Stimulated activated CD4-positive, alpha-beta T cell treated with anti-CD3 and anti-CD28 coated beads, Interleukin-1b, Interleukin-23, amount 100 ng/mL, for 24 hours (primary cell): ENCODE data around the gene KRABD2.
A peak's percentile ranks its signal among the peaks of the same experiment; 100 is the strongest.
"Not testable (repeated sequence)": the region's sequence is repeated elsewhere in the genome, so short reads cannot be mapped to it uniquely, and the experiment has no call there.

Experiments
- DNase-seq, 4 experiments: peaks; one replicate each; pipeline ENCODE4 v3.0.0-alpha.2; 2020; ENCODE audit warnings: low read depth in 4 of 4, low spot score in 1 of 4

The KRABD2 gene

DNA sequence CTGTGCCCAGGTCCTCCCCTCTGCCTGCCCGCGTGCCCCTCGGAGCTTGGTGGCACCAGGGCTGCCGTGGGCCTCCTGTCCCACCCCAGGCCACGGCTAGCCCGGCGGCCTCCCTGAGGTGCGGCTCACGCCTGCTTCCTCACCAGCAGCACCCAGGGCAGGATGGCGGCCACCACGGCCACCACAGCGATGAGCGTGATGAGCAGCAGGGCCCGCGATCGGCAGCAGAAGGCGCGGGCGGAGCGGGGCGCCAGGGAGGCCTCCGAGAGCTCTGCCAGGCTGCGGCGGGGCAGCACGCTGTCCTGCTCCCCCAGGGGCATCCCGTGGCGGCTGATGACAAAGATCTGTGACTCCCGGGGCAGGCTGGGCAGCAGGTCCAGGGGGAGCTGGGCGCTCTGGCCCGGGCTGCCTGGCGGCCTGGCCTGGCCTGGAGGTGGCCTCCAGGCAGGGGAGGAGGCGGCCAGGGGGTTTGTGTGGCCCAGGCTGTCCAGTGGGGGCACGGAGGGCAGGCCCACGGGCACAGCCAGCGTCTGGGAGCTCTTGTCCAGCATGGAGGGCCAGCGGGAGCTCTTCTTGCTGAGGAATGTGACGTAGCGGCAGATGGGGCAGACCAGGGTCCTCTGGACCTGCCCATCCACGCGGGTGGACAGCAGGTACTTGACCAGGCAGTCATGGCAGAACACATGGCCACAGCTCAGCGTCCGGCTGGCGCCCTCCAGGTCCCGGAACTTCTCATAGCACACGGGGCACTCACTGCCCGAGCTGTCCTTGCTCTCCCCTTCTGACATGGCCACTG is 16.4 kb upstream of the KRABD2 start:
- no peak for DNase-seq

DNA sequence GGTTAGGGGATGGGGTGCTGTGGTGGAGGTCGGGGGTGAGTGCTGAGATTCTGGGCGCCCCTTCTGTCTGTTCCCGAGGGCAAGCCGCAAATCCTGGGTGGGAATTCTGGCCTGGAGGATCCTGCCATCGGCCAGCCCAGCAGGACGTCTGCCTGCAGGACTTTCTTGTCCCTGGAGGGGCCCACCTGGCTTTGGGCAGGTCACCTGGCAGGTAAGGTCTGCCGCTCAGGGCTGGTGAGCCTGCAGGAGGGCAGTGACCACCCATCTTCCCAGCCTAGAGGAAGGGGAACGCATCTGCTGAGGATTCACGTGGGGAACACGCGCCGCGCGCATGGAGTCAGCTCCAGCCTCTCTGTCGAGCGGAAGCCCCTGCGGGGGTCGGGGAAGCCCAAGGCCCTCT is 15.8 kb upstream of the KRABD2 start:
- no peak for DNase-seq

DNA sequence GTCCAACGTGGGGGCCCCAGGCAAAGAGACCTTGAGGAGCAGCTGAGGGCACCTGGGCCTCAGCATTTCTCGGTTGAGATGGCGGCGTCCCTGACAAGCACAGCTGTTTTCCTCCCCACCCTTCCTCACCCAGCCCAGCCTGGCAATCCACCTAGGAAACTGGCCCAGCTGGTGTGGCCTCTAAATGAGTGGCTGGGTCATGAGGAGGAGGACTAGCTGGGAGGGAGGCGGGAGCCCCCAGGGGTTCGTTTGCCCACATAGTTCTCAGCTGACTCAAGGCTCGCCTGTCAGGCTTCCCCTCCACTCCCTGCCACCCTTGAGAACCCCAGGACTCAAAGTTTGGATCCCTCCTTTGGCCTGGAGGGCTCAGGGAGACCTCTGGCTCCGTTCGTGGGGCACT is 15.2 kb upstream of the KRABD2 start:
- DNase-seq = no peak

DNA sequence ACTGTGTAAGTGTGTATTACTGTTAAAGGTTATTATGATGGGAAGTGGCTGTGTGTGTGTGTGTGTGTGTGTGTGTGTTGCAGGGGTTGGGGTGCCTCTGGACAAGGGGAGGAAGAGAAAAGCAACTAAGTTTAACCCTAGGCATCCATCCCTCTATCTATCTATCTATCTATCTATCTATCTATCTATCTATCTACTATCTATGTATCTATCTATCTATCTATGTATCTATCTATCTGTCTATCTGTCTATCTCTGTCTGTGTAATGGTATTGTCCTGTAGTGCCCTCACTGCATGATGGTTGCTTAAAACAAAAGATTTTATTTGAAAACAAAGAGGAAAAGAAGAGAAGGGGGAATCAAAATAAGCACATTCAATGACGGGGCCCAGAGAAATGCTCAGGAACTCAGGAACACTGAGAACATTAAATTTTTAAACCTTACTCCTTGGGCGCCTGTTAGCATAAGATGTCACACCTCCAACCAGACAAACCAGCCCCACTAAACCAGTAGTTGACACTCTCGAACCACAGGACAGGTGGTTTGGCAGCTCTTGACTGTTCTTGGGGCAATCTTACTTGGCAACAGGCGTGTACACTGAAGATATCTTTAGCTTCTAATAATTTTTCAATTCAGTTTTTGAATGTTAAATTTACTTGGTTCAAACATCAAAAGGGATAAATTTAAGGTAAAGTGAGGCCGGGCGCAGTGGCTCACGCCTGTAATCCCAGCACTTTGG is 11.6 kb upstream of the KRABD2 start:
- DNase-seq = no peak

DNA sequence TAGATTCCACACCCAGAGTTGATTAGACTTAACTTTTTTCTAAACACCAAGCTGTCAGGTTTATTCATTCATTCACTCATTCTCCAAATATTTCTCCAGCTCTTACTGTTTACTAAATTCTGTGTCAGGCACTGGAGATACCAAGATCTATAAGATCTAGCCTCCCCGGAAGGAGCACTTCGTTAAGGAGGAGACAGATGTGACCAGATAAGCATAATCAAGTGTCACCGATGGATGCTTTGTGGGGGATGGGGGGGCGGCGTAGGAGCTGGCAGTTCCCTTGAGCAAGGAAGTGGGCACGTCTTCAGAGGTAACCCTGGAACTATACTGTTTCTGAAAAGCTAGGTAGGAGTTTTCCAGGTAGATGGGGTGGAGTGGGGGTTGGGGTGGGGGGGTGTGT is 10.3 kb upstream of the KRABD2 start:
- no peak for DNase-seq

DNA sequence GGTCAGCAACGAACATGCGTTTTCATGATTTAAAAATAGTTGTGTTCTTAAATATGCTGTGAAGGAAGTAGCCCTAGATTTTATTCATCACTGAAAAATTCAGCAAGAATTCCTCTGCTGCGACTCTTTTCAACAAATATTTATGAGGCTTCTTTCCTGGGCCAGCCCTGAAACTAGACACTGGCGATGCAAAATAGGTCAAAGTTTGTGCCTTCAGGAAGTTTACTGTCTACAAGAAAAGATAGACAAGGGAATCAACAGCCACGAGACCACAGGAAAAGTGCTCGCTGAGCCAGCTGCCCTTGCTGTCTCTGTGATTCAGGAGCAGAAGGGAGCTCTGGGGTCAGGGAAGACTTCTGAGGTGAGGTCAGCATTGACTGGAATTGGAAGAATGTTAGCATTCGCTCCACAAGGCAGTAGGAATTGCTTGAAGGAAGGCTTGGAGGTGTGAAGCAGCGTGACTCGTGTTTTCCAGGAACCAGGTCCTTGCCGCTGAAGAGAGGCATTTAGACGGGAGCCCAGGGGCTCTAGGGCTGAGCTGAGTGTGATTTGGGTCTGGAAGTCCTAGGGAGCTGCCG is 8.4 kb upstream of the KRABD2 start:
- DNase-seq = no peak

DNA sequence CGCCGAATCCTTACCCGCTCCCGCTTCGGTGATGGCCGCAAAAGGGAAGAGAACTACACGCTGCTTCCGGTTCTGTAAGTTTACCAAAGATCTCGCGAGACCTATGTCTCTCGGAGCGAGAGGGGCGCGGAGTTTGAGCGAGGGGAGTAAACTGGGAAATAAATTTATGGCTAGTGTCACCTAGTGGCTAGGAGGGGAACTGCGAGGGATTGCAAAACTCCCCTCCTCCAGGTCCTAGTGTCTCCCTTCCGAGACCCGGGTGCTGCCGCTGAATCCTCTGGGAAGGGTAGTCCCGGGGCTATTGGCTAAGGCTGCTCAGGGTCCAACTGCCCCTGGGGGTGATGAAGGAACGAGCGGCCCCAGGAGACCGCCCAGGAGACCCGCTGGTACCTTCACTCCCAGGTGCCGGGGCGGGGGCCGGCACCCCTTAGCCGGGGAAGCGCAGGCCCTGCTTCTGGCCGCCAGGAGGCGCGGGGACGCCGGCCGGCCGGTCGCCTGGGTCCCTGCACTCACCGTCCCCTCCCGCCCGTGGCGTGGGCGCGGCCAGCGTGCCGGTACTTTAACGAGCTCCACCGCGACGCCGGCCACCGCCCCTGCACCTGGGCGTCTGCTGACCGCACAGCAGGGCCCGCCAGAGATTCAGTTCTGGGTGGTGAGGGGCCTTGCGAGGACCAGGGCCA is 6.8 kb upstream of the KRABD2 start, which contains the start of gene RPL26:
Gene RPL26 (minus strand): TSS at position 51 of the 680 bp plus-strand sequence. CDS start 883 bp downstream, outside the sequence.
- DNase-seq = peak; percentile 81 to 88 (median 86)

DNA sequence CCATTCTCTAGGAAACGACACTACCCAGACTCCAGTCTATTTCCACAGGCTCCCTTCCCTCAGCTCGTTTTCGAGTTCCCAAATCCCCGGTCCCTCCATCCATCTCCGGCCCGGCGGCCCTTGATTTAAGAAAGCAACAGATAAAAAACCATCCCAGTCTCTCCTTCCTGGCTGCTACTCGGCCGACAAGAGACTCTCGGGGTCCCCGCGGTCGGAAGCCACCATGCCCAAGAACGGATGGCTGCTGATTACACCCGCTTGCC is 6.3 kb upstream of the KRABD2 start:
- DNase-seq = no peak

DNA sequence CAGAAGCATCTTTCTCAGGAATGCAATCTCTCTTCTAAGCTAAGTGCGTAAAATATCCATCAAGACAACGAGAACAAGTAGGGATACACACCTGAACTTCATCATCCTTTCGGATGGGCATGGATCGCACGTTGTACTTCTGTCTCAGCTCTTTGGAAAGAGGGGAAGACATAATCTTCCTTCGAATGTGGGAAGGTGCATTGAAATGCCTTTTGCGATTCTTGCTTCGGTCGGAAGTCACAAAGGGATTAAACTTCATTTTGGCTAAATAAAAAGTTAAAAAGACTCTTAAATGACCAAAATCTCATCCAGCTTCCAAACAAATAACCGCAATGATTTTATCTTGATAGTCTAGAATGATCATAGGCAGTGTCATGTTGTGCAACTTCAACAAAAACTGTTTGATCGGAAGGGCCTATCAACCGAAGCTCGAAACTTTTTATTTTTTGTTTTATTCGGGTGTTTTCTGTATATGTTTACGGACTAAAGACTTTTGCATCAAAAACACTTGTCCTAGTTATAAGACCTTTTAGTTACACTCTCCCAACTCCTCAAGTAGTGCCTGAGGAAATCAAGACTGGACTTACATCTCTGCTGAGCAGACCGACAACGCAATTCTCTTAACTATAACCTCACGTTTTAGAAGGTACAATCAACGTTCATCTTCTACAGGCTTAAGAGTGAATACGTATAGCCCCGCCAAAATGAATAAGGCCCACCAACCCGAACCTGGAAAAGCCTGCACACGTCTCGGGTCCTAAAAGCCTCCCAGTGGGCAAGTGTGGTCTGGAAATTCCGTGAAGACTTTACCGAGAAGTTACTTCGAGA is 5.8 kb upstream of the KRABD2 start:
- no peak for DNase-seq

DNA sequence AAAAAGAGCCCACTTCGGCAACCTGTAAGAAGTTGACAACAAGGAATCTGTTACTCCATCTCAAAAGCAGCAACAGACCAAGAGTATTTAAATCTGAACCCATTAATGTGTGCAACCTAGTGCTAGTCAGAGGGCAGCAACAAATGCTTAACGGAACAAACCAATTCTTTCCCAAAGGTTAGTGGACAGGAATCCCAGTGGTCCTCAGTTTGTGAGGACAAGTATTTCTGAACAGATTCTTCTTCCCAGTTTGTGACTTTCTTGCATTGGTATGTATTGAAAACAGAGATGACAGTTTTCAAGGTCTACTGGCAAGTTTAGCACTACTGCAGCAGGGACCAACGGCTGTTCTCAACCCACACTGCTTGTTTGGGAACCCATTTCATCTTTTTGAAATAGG is 3.5 kb upstream of the KRABD2 start:
- DNase-seq = no peak

DNA sequence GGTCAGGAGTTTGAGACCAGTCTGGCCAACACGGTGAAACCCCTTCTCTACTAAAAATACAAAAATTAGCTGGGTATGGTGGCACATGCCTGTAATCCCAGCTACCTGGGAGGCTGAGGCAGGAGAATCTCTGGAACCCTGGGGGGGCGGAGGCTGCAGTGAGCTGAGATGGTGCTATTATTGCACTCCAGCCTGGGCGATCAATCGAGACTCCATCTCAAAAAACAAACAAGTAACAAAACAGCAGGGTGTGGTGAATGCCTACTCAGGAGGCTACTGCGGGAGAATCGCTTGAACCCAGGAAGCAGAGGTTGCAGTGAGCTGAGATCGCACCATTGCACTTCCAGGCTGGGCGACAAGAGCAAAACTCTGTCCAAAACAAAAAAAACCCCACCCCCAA is 1.6 kb upstream of the KRABD2 start:
- DNase-seq = not testable (repeated sequence)

DNA sequence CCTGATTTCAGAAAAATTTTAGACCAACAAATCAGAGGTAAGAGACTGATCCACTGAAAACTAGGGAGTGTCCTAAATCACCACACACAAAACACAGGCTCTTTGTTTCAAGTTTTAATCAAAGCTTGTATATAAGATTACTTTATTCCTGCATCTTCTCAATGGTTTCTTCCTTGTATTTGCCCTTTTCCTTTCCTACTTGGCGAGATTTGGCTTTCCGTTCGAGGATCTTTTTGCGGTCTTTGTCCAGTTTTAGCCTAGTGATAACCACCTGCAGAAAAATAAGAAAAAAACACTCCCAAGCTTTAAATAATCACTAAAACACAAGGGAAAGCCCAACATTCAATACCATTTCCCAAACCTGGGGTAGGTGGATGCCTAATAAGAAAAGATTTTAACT is 918 bp upstream of the KRABD2 start:
- DNase-seq = no peak

DNA sequence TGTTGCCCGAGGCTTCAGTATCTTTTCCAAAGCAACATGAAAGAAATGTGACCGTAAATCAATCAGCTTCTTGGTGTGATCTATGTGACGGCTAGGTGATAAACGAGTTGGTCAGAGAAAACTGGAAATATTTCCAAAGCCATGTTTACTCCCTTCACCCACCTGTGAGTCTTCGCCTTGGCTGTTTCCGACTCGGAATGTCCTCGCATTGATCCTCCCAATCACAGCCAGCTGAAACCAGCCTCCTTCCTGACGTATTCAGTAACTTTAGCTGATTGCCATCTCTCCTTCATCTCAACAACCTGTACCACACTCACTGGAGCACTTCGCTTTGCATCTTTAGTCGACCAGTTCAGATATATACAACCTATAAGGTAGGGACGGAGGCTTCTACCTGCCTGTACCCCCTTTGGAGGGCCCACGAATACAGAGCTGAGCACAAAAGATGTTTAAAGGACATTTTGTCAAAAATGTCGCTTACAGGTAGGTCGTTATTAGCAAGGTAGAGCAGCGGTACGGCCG is 705 bp downstream of the KRABD2 start:
- DNase-seq = no peak

DNA sequence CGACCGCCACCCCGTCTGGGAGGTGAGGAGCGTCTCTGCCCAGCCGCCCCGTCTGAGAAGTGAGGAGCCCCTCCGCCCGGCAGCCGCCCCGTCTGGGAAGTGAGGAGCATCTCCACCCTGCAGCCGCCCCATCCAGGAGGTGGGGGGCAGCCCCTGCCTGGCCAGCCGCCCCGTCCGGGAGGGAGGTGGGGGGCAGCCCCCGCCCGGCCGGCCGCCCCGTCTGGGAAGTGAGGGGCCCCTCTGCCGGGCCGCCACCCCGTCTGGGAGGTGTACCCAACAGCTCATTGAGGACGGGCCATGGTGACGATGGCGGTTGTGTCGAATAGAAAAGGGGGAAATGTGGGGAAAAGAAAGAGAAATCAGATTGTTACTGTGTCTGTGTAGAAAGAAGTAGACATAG is 2.6 kb downstream of the KRABD2 start:
- DNase-seq = not testable (repeated sequence)

DNA sequence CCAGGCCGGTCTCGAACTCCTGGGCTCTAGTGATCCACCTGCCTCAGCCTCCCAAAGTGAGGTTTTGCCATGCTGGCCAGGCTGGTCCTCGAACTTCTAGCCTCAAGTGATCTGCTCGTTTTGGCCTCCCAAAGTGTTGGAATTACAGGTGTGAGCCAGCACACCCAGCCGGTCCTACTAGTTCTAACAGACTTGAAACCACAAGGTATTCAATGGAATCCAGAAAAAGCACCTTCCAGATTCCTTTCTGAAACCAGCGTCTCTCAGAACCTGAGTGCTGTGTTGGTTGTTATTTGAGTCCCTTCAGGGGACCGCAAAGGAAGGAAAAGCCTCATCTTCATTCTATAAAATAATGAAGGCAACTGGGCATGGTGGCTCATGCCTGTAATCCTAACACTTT is 4.1 kb downstream of the KRABD2 start:
- no peak for DNase-seq

DNA sequence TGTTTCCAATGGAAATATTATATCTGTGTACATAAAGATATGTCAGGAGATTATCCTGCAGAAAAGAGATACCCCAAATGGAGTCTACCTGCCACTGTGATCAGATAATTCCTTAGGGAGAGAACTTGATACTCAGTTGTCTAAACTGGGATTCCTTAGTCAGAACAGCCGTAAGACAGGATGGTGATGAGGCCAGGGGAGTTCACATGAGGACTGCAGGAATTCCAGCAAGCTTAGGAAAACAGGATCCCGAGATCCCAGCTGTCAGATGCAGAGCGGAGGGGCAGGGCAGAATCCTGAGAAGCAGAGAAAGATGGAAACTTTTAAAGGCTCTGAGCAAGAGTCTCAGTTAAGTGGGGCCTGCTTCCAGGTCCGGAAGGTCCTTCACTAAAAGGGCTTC is 4.7 kb downstream of the KRABD2 start:
- no peak for DNase-seq

DNA sequence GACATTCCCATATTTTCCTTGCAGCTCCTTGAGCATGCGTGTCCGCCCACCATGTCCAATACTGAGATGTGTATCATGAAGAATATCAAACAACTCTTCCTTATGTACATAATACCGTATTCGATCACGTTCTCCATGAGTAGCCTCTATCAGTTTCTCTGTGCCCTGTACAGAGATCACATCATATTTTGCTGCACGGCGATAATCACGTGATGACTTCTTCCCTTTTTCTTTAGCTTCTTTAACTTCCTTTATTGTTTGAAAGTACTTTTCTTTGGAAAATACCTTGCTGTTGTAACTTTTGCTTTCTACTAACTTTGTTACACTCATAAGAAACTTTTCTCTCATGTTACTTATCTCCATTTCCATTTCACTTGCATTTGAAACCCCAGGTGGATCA is 6.6 kb downstream of the KRABD2 start:
- no peak for DNase-seq

DNA sequence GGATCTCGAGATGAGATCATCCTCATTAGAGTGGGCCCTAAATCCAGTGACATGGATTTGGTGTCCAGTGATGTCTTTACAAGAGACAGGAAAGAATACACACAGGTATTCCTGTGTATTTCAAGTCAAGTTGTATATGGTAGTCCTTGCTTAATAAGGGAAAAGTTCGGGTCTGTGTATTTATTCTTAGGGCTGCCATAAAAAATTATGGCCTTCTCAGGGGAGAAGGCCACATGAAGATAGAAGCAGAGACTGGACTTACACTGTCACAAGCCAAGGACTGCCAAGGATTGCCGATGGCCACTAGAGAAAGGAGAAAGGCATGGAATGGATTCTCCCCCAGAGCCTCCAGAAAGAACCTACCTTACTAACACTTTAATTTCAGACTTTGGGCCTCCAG is 8.3 kb downstream of the KRABD2 start:
- no peak for DNase-seq

DNA sequence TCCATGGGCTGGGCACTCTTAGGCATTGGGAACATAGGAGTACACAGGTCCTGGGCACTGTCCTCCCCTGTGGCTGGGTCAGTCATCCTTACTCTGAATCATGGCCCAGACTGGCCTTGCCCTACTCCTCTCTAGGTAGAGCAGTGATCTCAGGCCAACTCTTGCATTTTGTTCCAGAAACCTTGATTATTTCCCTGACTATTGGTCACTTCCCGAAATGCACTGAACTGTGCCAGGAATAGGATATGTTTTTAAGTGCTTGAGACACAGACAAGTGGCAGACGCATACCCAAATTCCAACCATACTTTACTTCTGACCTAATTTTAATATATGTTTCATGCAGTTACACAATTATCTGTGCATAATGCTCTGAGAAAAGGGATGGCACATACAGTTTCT is 10.3 kb downstream of the KRABD2 start:
- DNase-seq = no peak

DNA sequence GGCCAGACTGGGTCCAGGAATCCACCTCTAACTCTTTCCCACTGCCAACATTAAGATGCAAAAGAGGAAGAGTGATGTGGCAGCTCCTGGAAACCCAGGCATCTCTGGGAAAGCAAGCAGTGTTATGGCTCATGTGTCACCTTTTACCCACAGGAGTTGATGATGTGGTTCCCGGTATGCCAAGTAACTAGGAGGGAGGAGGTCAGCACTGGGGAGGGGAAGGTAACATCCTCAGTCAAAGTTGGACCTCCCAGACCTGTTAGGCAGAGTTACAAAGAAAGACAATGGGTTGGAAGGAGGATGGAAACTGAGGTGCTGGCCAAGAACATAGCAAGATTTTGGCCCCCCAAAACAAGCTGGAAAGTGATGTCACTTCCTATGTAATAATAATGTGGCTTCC is 11.4 kb downstream of the KRABD2 start:
- DNase-seq = no peak
